Spleen (tissue), 7 donors: ENCODE data around the gene THUMPD1.

Experiments used
- POLR2A ChIP-seq, 3 donors: fragments of 450-650 bp; IDR thresholded peaks; one replicate each; pipeline ENCODE4 v1.5.1; 2017; ENCODE audit warnings: antibody characterized with exemption in 3 of 3, mild to moderate bottlenecking in 1 of 3
- TF ChIP-seq, protein P1 (sequence below), 11 experiments: fragments of 200-600 bp in 7 of 11; fragments of 450-650 bp in 4 of 11; sonication (generic) in 4 of 11; IDR thresholded peaks in 8 of 11; conservative IDR thresholded peaks in 3 of 11; 1 replicate in 7 of 11; 2 replicates in 4 of 11; pipeline versions ENCODE4 v1.4.0 to v1.8.0; 2016 to 2021; ENCODE audit warnings: antibody characterized with exemption in 11 of 11, inconsistent platforms in 4 of 11, mild to moderate bottlenecking in 1 of 11
- donor health status: DM: no; HTN: no; CAD: no; lungs with moderate emphysema.
- donor health status: DM: no; HTN: no; CAD: no.
- donor health status: DM: no; HTN: no; CAD: no.

DNA sequence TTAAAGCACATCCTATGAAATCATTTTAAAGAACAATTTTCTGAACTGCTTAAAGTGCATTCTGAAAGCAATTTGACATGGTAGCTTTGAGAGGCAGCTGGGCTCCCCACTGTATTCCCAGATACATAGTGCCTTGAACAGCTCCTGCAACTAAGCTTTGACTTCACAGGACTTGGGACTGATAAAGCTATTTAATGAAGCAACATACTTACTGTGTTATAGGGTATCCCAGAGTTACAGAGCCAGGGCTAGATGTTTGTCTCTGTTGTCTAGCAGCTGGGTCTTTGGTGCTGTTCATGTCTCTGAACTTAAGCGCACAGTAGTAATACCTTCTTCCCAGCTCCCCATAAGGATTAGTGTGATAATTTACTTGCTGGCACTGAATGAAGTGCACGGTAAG is 45.0 kb downstream of the THUMPD1 start:
- TF ChIP-seq, protein P1, sequence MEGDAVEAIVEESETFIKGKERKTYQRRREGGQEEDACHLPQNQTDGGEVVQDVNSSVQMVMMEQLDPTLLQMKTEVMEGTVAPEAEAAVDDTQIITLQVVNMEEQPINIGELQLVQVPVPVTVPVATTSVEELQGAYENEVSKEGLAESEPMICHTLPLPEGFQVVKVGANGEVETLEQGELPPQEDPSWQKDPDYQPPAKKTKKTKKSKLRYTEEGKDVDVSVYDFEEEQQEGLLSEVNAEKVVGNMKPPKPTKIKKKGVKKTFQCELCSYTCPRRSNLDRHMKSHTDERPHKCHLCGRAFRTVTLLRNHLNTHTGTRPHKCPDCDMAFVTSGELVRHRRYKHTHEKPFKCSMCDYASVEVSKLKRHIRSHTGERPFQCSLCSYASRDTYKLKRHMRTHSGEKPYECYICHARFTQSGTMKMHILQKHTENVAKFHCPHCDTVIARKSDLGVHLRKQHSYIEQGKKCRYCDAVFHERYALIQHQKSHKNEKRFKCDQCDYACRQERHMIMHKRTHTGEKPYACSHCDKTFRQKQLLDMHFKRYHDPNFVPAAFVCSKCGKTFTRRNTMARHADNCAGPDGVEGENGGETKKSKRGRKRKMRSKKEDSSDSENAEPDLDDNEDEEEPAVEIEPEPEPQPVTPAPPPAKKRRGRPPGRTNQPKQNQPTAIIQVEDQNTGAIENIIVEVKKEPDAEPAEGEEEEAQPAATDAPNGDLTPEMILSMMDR (IDR thresholded peaks at IDR 0.05 in 8 of 11, conservative IDR thresholded peaks at IDR 0.05 in 3 of 11): no peak
- TF ChIP-seq POLR2A (IDR thresholded peaks at IDR 0.05): no peak
